ENCODE results near the gene OTUB1.

GRCh38 chr11:64004590-64004984 is 18.3 kb downstream of the OTUB1 start:
- TF ChIP-seq KAT8 (IDR thresholded peaks at IDR 0.05; ENCODE audit: low read depth) (no peak), MAX (CRISPR knock-in tag; IDR thresholded peaks at IDR 0.05) (no peak), CTCF (IDR thresholded peaks at IDR 0.05 in 2 of 3, conservative IDR thresholded peaks at IDR 0.05 in 1 of 3; ENCODE audit: insufficient read depth in 2 of 3, low read depth in 1 of 3, low read length in 3 of 3) (no peak), ZEB2 (IDR thresholded peaks at IDR 0.05) (no peak), JUN (IDR thresholded peaks at IDR 0.05; ENCODE audit: borderline replicate concordance, low read depth, low read length) (no peak), JUN (CRISPR knock-in tag; IDR thresholded peaks at IDR 0.05; ENCODE audit: borderline replicate concordance) (no peak), DNMT1 (IDR thresholded peaks at IDR 0.05) (no peak), THRB (CRISPR knock-in tag; conservative IDR thresholded peaks at IDR 0.05) (no peak)

Data from K562 (cell line).